Left ventricle myocardium inferior (tissue), 1 donor: ENCODE measurements around the gene ABCA4. TPM values are rescaled to one million over a fixed set of nuclear protein-coding genes. Genes with fewer than 3 reads are reported as not detected.

ENCODE experiments used
- DNase-seq: peaks from one replicate; pipeline ENCODE4 v3.0.0-alpha.2; 2020
- H3K27ac ChIP-seq: fragments of 200-600 bp; replicated peaks from 2 replicates; pipeline ENCODE4 v1.8.0; 2021
- H3K27me3 ChIP-seq: fragments of 200-600 bp; 2 replicates; pipeline ENCODE4 v1.8.0; 2021; ENCODE audit warnings: low read depth
- H3K36me3 ChIP-seq: fragments of 200-600 bp; 2 replicates; pipeline ENCODE4 v1.8.0; 2021
- H3K4me1 ChIP-seq: fragments of 200-600 bp; 2 replicates; pipeline ENCODE4 v1.8.0; 2021
- H3K4me3 ChIP-seq: fragments of 200-600 bp; 2 replicates; pipeline ENCODE4 v1.8.0; 2021; ENCODE audit warnings: mild to moderate bottlenecking, moderate library complexity
- H3K9me3 ChIP-seq: fragments of 200-600 bp; replicated peaks from 2 replicates; pipeline ENCODE4 v1.8.0; 2021
- CTCF ChIP-seq: fragments of 200-600 bp; IDR thresholded peaks from 2 replicates; pipeline ENCODE4 v1.8.0; 2021; ENCODE audit warnings: antibody characterized with exemption, mild to moderate bottlenecking, borderline replicate concordance
- intact Hi-C: fragments of 100-400 bp; cut with micrococcal nuclease; formaldehyde crosslinking; loops from one replicate; pipeline ENCODE4 v1.11.0; 2022
- total RNA-seq: library from RNA; stranded (reverse); fragmentation: NEBNext Ultra II Directional; extraction: Animal tissue kit (Norgen Biotek cat#: 25700); gene quantifications from one replicate; pipeline ENCODE4 v1.2.1, GENCODE V29; 2021
- donor health status: DM: no; HTN: yes; CAD: no; lungs with severe emphysema.

ABCA4 gene
- total RNA-seq, 1 donor from 2014 or later = 0.11 TPM

GRCh38 chr1:94098585-94099111, 22.3 kb downstream of the ABCA4 start:
- intact Hi-C loops = no loop called here
- H3K27me3 ChIP-seq = no peaks in the 10 kb centered on the region
- DNase-seq = no peak
- H3K4me3 ChIP-seq = no peak overlapping the region
- H3K4me1 ChIP-seq = peaks cover 48% of the 10 kb centered on the region
- H3K27ac ChIP-seq = peak overlapping the region; percentile 44
- H3K9me3 ChIP-seq = no peaks in the 10 kb centered on the region
- no peak for TF ChIP-seq CTCF
- no peaks in the 10 kb centered on the region for H3K36me3 ChIP-seq

GRCh38 chr1:94096797-94097549, 24.0 kb downstream of the ABCA4 start:
- no peaks in the 10 kb centered on the region for H3K9me3 ChIP-seq
- intact Hi-C loops = no loop called here
- no peak for TF ChIP-seq CTCF
- H3K4me1 ChIP-seq = peaks cover 65% of the 10 kb centered on the region
- no peaks in the 10 kb centered on the region for H3K36me3 ChIP-seq
- H3K27me3 ChIP-seq = no peaks in the 10 kb centered on the region
- DNase-seq = peak; percentile 41
- H3K4me3 ChIP-seq = no peak overlapping the region
- peak overlapping the region; percentile 90 for H3K27ac ChIP-seq

GRCh38 chr1:94095744-94096469, 25.0 kb downstream of the ABCA4 start:
- H3K27ac ChIP-seq = peak overlapping the region; percentile 90
- H3K4me3 ChIP-seq = peak overlapping the region; percentile 22
- peaks cover 74% of the 10 kb centered on the region for H3K4me1 ChIP-seq
- intact Hi-C loops = no loop called here
- no peaks in the 10 kb centered on the region for H3K9me3 ChIP-seq
- DNase-seq = peak; percentile 63
- no peaks in the 10 kb centered on the region for H3K36me3 ChIP-seq
- no peaks in the 10 kb centered on the region for H3K27me3 ChIP-seq
- no peak for TF ChIP-seq CTCF

- peak overlapping the region; percentile 19 for H3K4me3 ChIP-seq
- H3K4me1 ChIP-seq = peaks cover 80% of the 10 kb centered on the region
Measured at GRCh38 chr1:94095112-94095637, 25.8 kb downstream of the ABCA4 start.

More at GRCh38 chr1:94095112-94095637, 25.8 kb downstream of the ABCA4 start:
- peak; percentile 90 for DNase-seq
- peak overlapping the region; percentile 90 for H3K27ac ChIP-seq
- intact Hi-C loops = no loop called here
- no peak for TF ChIP-seq CTCF
- H3K36me3 ChIP-seq = no peaks in the 10 kb centered on the region
- no peaks in the 10 kb centered on the region for H3K9me3 ChIP-seq
- H3K27me3 ChIP-seq = no peaks in the 10 kb centered on the region
